ENCODE results near the gene RPP25.
A peak's percentile ranks its signal among the peaks of the same experiment; 100 is the strongest.
"Not testable (repeated sequence)": the region's sequence is repeated elsewhere in the genome, so short reads cannot be mapped to it uniquely, and the experiment has no call there.

The RPP25 gene

DNA sequence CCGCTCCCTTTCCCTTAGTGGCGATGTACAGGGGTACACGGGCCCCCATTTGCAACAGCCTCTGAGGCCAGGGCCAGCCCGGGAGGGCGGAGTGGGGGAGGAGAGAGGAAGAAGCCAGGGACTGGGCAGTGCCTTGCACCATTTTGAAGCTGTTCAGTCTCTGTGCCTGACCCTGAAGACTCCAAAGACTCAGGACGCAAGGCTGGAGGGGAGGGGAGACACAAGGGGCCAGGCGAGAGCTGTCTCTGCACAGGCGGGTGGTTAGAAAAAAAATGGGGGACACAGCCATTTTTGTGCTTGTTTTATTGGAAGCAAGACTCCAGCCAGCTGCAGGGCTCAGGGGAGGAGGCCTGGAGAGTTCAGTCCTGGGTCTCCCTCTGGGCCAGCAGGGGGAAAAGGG lies 1.6 kb downstream of the RPP25 start:
- no peaks in the 10 kb centered on the region for H3K9me3 ChIP-seq (ENCODE audit: insufficient read depth, low read depth, low read length)
- no peak overlapping the region for H3K27ac ChIP-seq (ENCODE audit: low read depth, low read length)
- peak overlapping the region; percentile 62 for H3K4me3 ChIP-seq (ENCODE audit: low read length)
- no peaks in the 10 kb centered on the region for H3K36me3 ChIP-seq (ENCODE audit: insufficient read depth, low read length)
- peaks cover 25% of the 10 kb centered on the region for H3K4me1 ChIP-seq (ENCODE audit: insufficient read depth, low read length)
- no peak overlapping the region for H3K9ac ChIP-seq (ENCODE audit: low read depth, low read length)
- peaks cover 48% of the 10 kb centered on the region for H3K27me3 ChIP-seq (ENCODE audit: insufficient read depth, low read length)
- 68% methylated on average over 8 of the region's 8 CpGs for WGBS

DNA sequence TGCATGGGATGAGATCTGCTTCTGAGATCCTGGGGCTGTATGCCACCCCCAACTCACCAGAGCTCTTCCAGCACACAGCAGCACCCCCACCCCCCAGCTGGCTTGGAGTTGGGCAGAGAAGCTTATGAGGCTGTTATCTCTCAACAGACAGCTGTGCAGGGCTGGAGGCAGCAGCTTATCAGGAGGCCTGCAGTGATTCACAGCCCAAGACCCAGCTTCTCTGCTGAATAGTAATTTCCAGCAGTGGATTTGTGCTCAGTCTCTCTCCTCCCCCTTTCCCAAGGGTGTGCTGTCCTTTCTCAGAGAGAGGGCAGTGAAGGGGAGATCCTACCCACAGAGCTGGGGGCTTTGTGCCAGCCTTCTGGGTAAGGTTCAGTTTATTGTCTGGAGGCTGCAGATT lies 2.1 kb downstream of the RPP25 start:
- Histone ChIP-seq H3K27ac (ENCODE audit: low read depth, low read length) (no peak overlapping the region), H3K4me3 (ENCODE audit: low read length) (peak overlapping the region; percentile 62), H3K4me1 (ENCODE audit: insufficient read depth, low read length) (peaks cover 26% of the 10 kb centered on the region)

DNA sequence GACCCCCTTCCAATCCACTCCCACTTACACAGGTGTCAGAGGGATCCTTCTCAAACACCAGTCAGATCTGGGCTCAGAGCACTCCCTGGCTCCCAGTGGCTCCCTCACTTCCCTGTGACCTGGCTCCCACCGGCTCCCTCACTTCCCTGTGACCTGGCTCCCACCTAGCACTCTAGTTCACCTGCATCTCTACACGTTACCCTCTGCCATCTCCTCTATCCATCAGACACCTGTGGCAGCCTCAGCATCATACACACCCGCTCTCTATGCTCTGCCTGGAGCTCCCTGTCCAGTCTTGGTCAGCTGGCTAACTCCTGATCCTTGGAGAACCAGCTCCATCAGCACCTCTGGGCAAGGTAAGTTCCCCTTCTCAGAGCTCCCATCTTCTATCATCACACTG lies 5.6 kb downstream of the RPP25 start:
- H3K4me1 ChIP-seq (ENCODE audit: insufficient read depth, low read length) = peaks cover 22% of the 10 kb centered on the region
- no peak overlapping the region for H3K9ac ChIP-seq (ENCODE audit: low read depth, low read length)
- no peaks in the 10 kb centered on the region for H3K36me3 ChIP-seq (ENCODE audit: insufficient read depth, low read length)
- H3K27me3 ChIP-seq (ENCODE audit: insufficient read depth, low read length) = peaks cover 13% of the 10 kb centered on the region
- H3K27ac ChIP-seq (ENCODE audit: low read depth, low read length) = no peak overlapping the region
- WGBS = 69% methylated on average over 3 of the region's 3 CpGs
- H3K4me3 ChIP-seq (ENCODE audit: low read length) = no peak overlapping the region
- H3K9me3 ChIP-seq (ENCODE audit: insufficient read depth, low read depth, low read length) = no peaks in the 10 kb centered on the region

More for the DNA sequence above, 2.1 kb downstream of the RPP25 start:
- Histone ChIP-seq H3K36me3 (ENCODE audit: insufficient read depth, low read length) (no peaks in the 10 kb centered on the region), H3K9ac (ENCODE audit: low read depth, low read length) (no peak overlapping the region), H3K9me3 (ENCODE audit: insufficient read depth, low read depth, low read length) (no peaks in the 10 kb centered on the region), H3K27me3 (ENCODE audit: insufficient read depth, low read length) (peaks cover 43% of the 10 kb centered on the region)

DNA sequence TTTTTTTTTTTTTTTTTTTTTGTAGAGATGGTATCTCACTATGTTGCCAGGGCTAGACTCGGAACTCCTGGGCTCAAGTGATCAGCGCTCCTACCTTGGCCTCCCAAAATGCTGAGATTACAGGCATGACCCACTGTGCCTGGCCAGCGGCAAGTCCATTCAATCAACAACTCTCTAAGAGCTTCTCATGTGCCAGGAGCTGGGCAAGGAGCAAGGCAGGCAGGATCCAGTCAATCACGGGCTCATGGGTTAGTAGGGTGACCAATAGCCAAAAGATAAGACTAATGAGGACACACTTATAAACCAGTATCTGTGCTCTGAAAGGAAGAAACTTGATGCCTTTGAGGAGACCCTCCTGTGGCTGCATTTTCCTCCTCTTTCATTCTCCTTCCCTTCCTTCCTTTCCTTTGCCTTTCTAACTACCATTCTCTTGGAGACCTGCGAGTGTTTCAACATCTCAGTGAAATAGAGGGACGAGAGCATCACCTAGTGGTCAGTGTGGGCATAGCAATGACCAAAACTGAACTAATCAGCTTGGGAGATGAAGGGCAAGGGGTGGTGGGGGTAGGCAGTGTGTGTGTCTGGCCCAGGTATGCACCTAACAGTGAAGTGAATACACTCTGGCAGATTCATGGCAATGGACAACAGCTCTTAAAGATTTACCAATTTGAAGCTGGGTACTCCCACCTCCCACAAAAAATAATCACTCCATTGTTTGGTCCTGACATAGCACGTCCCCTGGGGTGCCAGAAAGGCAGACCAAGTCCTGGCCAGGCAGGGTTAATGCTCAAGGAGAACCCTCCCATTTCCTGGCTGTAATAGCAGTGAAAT lies 6.3 kb downstream of the RPP25 start:
- Histone ChIP-seq H3K4me1 (ENCODE audit: insufficient read depth, low read length) (peaks cover 17% of the 10 kb centered on the region), H3K4me3 (ENCODE audit: low read length) (no peak overlapping the region), H3K27ac (ENCODE audit: low read depth, low read length) (no peak overlapping the region), H3K27me3 (ENCODE audit: insufficient read depth, low read length) (peaks cover 6% of the 10 kb centered on the region), H3K9ac (ENCODE audit: low read depth, low read length) (no peak overlapping the region), H3K9me3 (ENCODE audit: insufficient read depth, low read depth, low read length) (no peaks in the 10 kb centered on the region), H3K36me3 (ENCODE audit: insufficient read depth, low read length) (no peaks in the 10 kb centered on the region)
- 47% methylated on average over 7 of the region's 7 CpGs for WGBS

DNA sequence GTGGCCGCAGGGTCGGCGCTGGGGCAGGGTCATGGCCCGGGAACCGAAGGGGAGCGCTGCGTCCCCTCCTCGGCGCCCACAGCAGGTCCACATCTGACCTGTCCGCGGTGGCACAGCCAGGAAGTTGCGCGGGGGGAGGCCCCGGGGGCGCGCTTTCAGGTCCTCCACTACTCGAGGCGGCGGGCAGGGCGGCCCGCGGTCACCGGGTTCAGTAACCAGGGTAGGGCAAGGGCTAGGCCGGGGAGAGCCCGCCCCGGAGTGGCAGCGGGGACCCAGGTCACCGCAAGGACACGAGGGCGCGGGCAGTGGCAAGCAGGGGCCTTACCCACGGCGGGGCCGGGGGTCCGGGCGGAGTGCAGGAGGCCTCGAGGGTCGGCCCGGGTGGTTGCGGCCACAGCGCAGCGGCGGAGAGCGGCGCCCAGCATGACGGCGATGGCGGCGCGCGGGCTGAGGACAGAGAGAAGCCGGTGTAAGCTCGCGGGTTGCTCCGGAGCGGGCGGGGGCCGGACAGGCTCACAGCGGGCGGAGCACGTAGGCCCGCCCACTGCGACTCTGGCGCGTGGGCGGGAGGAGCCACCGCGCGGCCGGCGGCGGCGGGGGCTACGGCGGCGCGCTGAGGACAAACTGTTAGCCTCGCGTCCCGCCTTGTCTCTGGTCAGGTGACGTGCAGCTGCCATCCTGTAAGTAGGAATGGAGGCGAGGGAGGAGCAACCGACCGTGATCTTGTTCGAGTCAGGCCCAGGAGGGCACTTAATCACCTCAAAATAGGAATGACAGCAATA lies 18.8 kb downstream of the RPP25 start, which contains the start of gene COX5A:
Gene COX5A, minus strand, starts transcription at position 484 of the 782 bp plus-strand sequence. Its CDS starts 59 bp downstream, at position 425.
- Histone ChIP-seq H3K9me3 (ENCODE audit: insufficient read depth, low read depth, low read length) (no peaks in the 10 kb centered on the region), H3K9ac (ENCODE audit: low read depth, low read length) (peak within 1 kb of the TSS; percentile 95), H3K4me3 (ENCODE audit: low read length) (peak within 1 kb of the TSS; percentile 83), H3K36me3 (ENCODE audit: insufficient read depth, low read length) (peaks cover 6% of the 10 kb centered on the region; the same call in 1 of the 2 replicates), H3K4me1 (ENCODE audit: insufficient read depth, low read length) (no peaks in the 10 kb centered on the region), H3K27ac (ENCODE audit: low read depth, low read length) (peak within 1 kb of the TSS; percentile 98), H3K27me3 (ENCODE audit: insufficient read depth, low read length) (no peaks in the 10 kb centered on the region)
- WGBS = under 1% methylated on average over 85 of the region's 85 CpGs

DNA sequence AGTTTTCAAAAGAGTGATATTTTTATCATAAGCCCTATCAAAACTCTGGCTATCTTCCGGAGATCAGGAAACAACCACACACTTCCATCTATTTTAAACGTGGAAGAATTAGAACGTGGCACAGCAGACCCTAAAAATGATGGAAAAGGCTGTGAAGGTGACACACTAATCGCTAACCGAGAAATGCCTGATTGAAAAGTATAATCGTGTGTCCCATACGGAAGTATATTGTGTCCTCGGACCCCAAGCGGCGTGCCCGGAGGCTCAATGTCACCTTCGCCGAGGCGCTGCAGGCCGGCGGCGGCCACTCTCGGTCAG lies 19.3 kb downstream of the RPP25 start:
- Histone ChIP-seq H3K27ac (ENCODE audit: low read depth, low read length) (peak overlapping the region; percentile 98), H3K9me3 (ENCODE audit: insufficient read depth, low read depth, low read length) (no peaks in the 10 kb centered on the region), H3K36me3 (ENCODE audit: insufficient read depth, low read length) (peaks cover 6% of the 10 kb centered on the region; the same call in 1 of the 2 replicates), H3K4me1 (ENCODE audit: insufficient read depth, low read length) (no peaks in the 10 kb centered on the region), H3K27me3 (ENCODE audit: insufficient read depth, low read length) (no peaks in the 10 kb centered on the region), H3K4me3 (ENCODE audit: low read length) (peak overlapping the region; percentile 83), H3K9ac (ENCODE audit: low read depth, low read length) (peak overlapping the region; percentile 95)
- WGBS = under 1% methylated on average over 18 of the region's 18 CpGs

DNA sequence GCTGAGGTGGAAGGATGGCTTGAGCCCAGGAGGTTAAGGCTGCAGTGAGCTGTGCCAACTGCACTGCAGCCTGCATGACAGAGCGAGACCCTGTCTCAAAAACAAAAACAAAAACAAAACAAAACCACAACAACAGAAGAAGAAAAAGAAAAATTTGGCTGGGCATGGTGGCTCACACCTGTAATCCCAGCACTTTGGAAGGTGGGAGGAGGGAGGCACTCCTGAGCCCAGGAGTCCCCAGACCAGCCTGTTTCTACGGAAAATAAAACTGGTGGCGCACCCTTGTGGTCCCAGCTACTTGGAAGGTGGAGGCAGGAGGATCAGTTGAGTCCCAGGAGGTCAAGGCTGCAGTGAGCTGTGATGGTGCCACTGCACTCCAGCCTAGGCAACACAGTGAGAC lies 21.4 kb downstream of the RPP25 start:
- H3K4me1 ChIP-seq (ENCODE audit: insufficient read depth, low read length); H3K9ac ChIP-seq (ENCODE audit: low read depth, low read length); H3K27ac ChIP-seq (ENCODE audit: low read depth, low read length); H3K4me3 ChIP-seq (ENCODE audit: low read length); H3K9me3 ChIP-seq (ENCODE audit: insufficient read depth, low read depth, low read length); H3K27me3 ChIP-seq (ENCODE audit: insufficient read depth, low read length): not testable (repeated sequence)
- peaks cover 24% of the 10 kb centered on the region for H3K36me3 ChIP-seq (ENCODE audit: insufficient read depth, low read length)
- WGBS = 87% methylated on average over 3 of the region's 3 CpGs

DNA sequence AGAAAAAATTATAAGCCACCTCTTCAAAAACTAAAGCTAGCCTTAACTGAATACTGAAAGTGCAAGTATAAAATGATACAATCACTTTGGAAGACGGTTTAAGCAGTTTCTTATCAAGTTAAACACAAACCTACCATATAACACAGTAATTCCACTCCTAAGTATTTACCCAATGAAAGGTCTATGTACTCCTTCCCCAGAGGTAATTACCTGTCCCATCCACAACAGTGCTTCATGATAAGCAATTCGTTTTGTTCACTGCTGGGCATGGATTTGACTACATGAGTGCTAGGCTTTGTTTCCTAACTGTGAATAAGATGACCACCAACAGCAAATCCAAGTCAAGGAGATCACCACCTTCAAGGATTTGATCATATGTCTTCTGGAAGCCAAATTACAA lies 23.0 kb downstream of the RPP25 start:
- no peak overlapping the region for H3K27ac ChIP-seq (ENCODE audit: low read depth, low read length)
- H3K9me3 ChIP-seq (ENCODE audit: insufficient read depth, low read depth, low read length) = no peaks in the 10 kb centered on the region
- H3K4me3 ChIP-seq (ENCODE audit: low read length) = no peak overlapping the region
- H3K27me3 ChIP-seq (ENCODE audit: insufficient read depth, low read length) = no peaks in the 10 kb centered on the region
- WGBS = 92% methylated on average over 2 of the region's 2 CpGs
- H3K9ac ChIP-seq (ENCODE audit: low read depth, low read length) = no peak overlapping the region
- peaks cover 35% of the 10 kb centered on the region for H3K36me3 ChIP-seq (ENCODE audit: insufficient read depth, low read length)
- no peaks in the 10 kb centered on the region for H3K4me1 ChIP-seq (ENCODE audit: insufficient read depth, low read length)

DNA sequence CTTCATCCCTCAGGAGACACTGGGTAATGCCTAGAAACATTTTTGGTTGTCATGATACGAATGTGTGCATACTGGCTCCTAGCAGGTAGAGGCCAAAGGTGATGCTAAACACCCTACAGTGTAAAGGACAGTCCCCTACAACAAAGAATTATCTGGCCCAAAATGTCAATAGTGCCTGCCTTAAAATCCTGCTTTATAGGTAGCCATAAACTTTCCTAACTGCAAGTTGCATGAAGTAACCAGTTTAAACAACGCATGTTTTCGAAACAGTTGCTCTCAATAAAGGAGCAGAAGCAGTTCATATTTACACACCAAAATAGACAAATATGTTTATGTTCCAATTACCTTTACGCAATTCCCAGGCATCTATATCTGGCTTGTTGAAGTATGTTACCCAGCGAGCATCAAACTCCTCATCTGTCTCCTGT lies 27.8 kb downstream of the RPP25 start:
- Histone ChIP-seq H3K4me1 (ENCODE audit: insufficient read depth, low read length) (no peaks in the 10 kb centered on the region), H3K9me3 (ENCODE audit: insufficient read depth, low read depth, low read length) (no peaks in the 10 kb centered on the region), H3K36me3 (ENCODE audit: insufficient read depth, low read length) (peaks cover 71% of the 10 kb centered on the region), H3K27ac (ENCODE audit: low read depth, low read length) (no peak overlapping the region), H3K27me3 (ENCODE audit: insufficient read depth, low read length) (no peaks in the 10 kb centered on the region), H3K9ac (ENCODE audit: low read depth, low read length) (no peak overlapping the region), H3K4me3 (ENCODE audit: low read length) (no peak overlapping the region)
- 95% methylated on average over 5 of the region's 5 CpGs for WGBS

DNA sequence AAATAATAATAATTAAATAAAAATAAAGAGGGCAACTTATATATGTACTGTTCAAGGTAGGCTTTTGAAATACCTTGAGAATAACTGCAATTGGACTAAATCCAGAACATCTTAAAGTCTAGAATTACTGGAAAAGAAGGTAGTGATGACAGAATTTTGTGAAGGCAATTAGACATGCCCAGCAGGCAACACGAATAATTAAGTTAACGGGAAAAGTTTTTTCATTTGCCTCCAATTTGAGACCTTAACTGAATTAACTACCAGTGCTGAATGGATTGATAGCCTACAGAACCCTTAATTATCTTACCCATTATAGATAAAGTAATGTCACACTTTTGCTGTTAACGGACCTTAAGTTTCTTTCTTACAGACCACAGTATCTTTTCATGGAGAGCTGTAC lies 32.0 kb downstream of the RPP25 start:
- Histone ChIP-seq H3K4me1 (ENCODE audit: insufficient read depth, low read length) (no peaks in the 10 kb centered on the region), H3K27me3 (ENCODE audit: insufficient read depth, low read length) (no peaks in the 10 kb centered on the region), H3K36me3 (ENCODE audit: insufficient read depth, low read length) (peaks cover 91% of the 10 kb centered on the region), H3K9ac (ENCODE audit: low read depth, low read length) (no peak overlapping the region), H3K4me3 (ENCODE audit: low read length) (no peak overlapping the region), H3K9me3 (ENCODE audit: insufficient read depth, low read depth, low read length) (no peaks in the 10 kb centered on the region), H3K27ac (ENCODE audit: low read depth, low read length) (no peak overlapping the region)
- WGBS = 96% methylated on average over 3 of the region's 3 CpGs

DNA sequence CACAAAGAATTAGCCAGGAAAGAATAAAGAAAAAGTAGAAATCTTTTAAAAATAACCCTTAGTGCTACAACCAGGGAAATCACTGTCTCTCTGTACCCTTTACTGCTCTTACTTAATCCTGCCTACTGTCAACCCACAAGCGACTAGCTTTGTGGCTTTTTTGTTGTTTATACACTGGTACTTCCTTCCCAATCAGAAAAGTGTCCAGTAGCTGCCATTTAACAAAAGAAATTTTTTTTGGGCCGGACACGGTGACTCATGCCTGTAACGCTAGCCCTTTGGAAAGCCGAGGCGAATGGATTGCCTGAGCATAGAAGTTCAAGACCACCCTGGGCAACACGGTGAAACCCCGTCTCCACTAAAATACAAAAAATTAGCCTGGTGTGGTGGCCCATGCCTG lies 36.1 kb downstream of the RPP25 start:
- 96% methylated on average over 8 of the region's 8 CpGs for WGBS
- H3K27ac ChIP-seq (ENCODE audit: low read depth, low read length) = no peak overlapping the region
- H3K4me1 ChIP-seq (ENCODE audit: insufficient read depth, low read length) = no peaks in the 10 kb centered on the region
- H3K27me3 ChIP-seq (ENCODE audit: insufficient read depth, low read length) = no peaks in the 10 kb centered on the region
- no peak overlapping the region for H3K9ac ChIP-seq (ENCODE audit: low read depth, low read length)
- H3K4me3 ChIP-seq (ENCODE audit: low read length) = no peak overlapping the region
- peaks cover 94% of the 10 kb centered on the region for H3K36me3 ChIP-seq (ENCODE audit: insufficient read depth, low read length)
- no peaks in the 10 kb centered on the region for H3K9me3 ChIP-seq (ENCODE audit: insufficient read depth, low read depth, low read length)
